UCSD-AML1 (cell line): ENCODE data around the gene UGT1A5.

Experiments used
- DNase-seq: peaks from one replicate; lab custom pipeline; 2025; ENCODE audit not compliant: unreplicated experiment; lab: John Stamatoyannopoulos, UW

UGT1A5 gene

GRCh38 chr2:233807966-233808935 lies 95.5 kb downstream of the UGT1A5 start:
- no peak for DNase-seq

- no peak for DNase-seq
Measured at GRCh38 chr2:233810385-233810784, 97.7 kb downstream of the UGT1A5 start.

DNA sequence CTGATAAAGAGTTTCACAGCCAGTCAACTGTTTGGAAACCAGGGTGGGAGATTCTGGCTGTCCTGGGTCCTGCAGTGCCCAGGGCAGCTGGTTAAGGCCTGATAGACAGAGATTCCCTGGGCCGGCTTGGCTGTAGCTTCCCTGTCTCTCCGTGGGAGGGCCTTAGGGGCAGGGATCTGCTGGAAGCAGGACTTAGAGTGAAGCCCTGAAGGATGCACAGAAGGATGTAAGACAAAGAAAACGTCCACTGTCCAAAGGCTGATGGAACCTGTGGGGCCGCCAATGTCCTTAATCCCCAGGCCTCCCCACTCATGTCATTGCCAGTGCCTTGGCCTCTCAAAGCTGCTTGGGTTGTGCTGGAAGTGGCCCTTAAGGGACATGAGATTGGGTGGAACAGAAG lies 98.4 kb downstream of the UGT1A5 start:
- no peak for DNase-seq

GRCh38 chr2:233811732-233812131 lies 99.0 kb downstream of the UGT1A5 start:
- DNase-seq: no peak

GRCh38 chr2:233813236-233814055 lies 100.7 kb downstream of the UGT1A5 start:
- no peak for DNase-seq

GRCh38 chr2:233814056-233814835 lies 101.5 kb downstream of the UGT1A5 start:
- no peak for DNase-seq

DNA sequence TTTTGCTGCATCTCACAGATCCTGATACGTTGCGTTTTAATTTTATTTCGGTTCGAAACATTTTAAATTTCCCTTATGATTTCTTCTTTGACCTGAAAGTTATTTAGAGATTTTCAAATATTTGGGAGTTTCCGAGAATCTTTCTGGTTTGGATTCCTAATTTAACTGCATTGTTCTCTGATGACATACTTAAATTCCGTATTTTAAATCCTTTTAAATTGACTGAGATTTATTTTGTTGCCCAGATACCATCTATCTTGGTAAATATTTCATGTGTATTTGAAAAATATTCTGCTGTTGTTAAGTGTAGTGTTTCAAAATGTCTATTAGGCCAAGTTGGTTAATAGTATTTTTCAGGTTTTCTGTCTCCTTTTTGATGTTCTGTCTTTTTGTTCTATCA lies 103.2 kb downstream of the UGT1A5 start:
- no peak for DNase-seq

DNA sequence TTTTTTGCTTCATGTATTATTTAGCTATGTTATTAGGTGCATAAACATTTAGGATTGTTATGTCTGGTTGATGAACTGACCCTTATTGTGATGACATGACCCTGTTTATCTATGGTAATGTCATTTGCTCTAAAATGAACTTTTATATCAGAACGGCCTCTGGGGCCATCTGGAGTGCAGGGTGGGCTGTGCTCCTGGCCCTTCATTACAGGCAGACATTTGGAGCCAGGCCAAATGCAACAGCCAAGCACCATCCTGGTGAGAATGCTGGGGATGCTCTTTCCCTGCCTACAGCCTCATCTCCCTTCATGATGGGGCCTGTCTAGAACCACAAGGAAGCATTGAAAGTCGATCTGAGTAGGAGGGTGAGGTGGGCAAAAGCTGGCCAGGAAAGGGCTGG lies 103.6 kb downstream of the UGT1A5 start:
- DNase-seq: no peak

DNA sequence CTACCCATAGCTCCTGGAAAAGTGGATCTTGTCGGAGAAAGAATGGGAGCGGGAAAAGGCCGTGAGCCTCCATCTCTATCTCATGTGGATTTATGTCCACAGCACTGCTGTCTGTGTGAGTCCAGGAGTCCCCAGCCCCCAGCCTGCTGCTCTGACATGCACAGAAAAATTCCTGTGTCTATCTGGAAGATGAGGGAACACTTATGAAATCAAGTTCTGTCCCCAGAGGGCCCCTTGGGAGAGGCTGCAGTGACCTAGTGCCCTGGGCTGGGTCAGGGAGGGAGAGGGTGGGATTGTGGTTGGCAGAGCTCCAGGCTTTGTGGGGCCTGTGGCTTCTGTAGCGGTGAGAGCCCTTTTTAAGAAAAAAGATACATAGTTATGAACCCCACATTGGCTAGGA lies 104.1 kb downstream of the UGT1A5 start:
- no peak for DNase-seq

GRCh38 chr2:233817361-233817911 lies 104.7 kb downstream of the UGT1A5 start:
- DNase-seq: no peak

DNA sequence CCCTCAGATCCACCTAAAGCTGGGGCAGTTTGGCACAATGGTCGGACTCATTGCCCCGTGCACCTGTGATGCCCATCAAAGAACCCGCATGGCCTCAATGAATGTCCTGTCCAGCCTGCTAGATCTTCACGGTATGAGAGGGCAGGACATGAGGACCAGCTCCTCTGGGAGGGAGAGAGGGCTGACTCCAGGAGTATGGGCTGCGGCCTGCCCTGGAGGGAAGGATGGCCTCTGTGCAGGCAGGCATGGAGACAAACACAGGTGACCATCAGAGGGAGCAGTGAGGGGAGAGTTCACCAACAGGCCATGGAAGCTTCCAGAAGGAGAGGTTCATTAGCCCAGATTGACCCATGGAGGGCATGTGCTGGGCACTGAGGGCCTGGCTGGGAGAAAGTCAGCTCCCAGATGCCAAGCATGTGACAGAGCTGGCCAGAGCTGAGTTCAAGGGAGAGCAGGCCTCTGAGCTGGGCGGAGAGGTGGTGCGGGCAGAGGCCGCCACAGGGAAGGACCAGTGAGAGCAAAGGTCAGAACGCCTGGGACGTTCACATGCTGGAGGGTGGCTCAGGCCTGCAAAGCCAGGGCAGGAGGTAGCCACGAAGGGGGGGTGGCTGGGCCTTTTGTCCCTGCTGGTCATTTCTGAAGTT lies 105.4 kb downstream of the UGT1A5 start:
- no peak for DNase-seq

DNA sequence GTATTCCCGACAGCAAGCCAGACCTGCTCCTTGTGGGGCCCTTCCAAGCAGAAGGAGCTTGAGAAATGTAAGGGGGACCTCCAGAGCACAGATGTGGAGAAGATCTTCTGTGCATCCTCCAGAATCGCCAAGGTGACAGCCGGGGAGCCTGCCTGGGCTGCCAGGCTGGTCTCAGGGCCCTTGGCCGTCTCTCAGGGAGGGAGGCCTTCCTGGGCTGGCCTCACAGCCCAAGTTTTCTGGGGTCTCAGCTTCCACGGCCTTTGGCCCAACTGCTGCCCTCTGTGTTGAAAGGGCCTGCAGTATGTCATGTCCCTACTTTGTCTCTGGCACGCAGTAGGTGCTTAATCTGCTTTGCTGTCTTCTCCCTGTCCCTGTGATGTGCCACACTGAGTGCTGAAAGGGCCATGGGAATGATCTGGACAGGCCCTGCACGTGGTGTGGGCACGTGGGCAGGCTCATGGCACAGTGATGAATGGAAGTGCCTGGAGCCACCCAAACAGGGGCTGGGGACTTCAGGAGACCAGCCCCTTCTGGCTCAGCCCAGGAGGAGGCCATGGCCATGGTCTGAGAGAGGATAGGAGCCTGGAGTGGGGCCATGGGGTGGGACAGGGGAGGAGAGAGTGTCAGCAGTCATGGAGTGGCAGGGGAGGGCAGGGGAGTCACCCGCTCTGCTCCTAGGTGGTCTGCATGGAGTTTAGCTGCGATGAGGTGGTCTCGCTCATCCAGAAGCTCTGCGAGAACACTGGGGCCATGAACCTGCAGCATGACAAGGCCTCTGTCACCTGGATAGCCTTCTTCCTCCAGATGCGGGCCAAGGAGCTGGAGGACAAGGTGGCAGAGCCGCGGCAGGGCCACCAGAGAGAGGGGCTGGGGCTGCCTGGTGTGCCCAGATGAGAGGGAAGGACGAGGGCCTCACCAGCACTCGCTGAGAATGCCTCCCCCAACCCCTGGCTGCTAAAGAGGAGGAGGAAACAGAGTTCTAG lies 106.2 kb downstream of the UGT1A5 start:
- DNase-seq: no peak

GRCh38 chr2:233819884-233820773 lies 107.4 kb downstream of the UGT1A5 start:
- DNase-seq: no peak

GRCh38 chr2:233820774-233821105 lies 108.0 kb downstream of the UGT1A5 start:
- no peak for DNase-seq

GRCh38 chr2:233821196-233821595 lies 108.5 kb downstream of the UGT1A5 start:
- no peak for DNase-seq

- DNase-seq: no peak
Measured at GRCh38 chr2:233821709-233822100, 109.0 kb downstream of the UGT1A5 start.

DNA sequence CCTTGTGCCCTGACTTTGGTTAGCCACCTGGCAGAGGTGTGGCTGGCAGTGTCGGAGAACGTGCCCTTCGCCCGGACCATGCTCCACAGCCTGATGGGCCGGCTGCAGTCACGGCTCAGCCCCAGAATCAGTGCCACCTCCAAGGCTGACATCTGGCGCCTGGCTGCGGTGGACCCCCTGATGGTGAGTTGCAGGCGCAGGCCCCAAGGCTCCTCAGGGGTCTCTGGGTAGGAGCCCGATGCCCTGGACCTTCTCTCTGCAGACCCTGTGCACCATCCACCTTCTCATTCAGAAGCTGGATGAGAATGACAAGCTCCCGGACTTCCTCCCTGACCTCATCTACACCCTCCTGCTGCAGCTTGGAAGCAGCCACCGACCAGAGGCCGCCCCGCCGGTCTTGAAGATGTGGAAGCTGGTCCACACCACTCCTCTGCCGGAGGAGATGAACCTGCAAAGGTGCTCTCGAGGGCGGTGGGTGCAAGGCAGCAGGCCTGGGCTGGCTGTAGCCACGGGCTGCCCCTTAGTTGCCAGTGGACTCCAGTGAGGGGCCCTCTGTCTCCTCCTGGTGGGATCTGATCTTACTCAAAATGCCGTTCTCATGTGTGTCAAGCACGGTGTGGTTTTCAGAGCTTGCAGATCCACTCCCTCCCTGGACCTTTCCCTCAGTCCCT lies 109.5 kb downstream of the UGT1A5 start:
- DNase-seq: no peak
